Measurements from ENCODE around the gene FBL.

DNA sequence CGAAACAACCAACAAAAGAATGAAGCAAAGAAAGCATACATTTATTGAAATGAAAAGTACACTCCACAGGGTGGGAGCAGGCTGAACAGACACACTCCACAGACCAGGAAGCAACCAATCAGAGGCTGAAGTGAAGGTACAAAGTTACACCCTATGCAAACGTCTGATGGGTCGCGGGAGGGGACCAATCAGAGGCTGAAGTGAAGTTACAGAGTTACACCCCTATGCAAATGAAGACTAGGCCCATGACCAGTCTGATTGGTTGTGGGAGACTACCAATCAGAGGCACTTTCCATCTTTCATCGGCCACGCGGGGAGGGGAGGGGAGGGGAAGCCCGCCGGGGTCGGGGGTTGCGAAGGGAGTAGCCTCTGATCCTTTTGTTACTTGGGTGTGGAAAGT lies 12.4 kb upstream of the FBL start:
- TF ChIP-seq TAF1 (conservative IDR thresholded peaks at IDR 0.05) (no peak), CTCF (IDR thresholded peaks at IDR 0.05; ENCODE audit: low read depth, low read length, missing input control) (no peak), RAD21 (IDR thresholded peaks at IDR 0.05) (no peak), JUND (IDR thresholded peaks at IDR 0.05) (no peak), EGR1 (IDR thresholded peaks at IDR 0.05; ENCODE audit: low read depth in 2 of 2) (no peak), GABPA (IDR thresholded peaks at IDR 0.05 in 1 of 2, conservative IDR thresholded peaks at IDR 0.05 in 1 of 2) (no peak)
- TF ChIP-seq, protein P1, sequence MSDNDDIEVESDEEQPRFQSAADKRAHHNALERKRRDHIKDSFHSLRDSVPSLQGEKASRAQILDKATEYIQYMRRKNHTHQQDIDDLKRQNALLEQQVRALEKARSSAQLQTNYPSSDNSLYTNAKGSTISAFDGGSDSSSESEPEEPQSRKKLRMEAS (IDR thresholded peaks at IDR 0.05): no peak
- TF ChIP-seq, protein P2, sequence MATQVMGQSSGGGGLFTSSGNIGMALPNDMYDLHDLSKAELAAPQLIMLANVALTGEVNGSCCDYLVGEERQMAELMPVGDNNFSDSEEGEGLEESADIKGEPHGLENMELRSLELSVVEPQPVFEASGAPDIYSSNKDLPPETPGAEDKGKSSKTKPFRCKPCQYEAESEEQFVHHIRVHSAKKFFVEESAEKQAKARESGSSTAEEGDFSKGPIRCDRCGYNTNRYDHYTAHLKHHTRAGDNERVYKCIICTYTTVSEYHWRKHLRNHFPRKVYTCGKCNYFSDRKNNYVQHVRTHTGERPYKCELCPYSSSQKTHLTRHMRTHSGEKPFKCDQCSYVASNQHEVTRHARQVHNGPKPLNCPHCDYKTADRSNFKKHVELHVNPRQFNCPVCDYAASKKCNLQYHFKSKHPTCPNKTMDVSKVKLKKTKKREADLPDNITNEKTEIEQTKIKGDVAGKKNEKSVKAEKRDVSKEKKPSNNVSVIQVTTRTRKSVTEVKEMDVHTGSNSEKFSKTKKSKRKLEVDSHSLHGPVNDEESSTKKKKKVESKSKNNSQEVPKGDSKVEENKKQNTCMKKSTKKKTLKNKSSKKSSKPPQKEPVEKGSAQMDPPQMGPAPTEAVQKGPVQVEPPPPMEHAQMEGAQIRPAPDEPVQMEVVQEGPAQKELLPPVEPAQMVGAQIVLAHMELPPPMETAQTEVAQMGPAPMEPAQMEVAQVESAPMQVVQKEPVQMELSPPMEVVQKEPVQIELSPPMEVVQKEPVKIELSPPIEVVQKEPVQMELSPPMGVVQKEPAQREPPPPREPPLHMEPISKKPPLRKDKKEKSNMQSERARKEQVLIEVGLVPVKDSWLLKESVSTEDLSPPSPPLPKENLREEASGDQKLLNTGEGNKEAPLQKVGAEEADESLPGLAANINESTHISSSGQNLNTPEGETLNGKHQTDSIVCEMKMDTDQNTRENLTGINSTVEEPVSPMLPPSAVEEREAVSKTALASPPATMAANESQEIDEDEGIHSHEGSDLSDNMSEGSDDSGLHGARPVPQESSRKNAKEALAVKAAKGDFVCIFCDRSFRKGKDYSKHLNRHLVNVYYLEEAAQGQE (IDR thresholded peaks at IDR 0.05): no peak

All from liver (tissue), 3 donors.